CD4-positive, alpha-beta T cell treated with Interleukin-15 for 1 hour (primary cell): ENCODE data around the gene DTD1.

ENCODE experiments used
- DNase-seq: peaks from one replicate; pipeline ENCODE4 v3.0.0-alpha.2; 2020

DTD1 gene, protein sequence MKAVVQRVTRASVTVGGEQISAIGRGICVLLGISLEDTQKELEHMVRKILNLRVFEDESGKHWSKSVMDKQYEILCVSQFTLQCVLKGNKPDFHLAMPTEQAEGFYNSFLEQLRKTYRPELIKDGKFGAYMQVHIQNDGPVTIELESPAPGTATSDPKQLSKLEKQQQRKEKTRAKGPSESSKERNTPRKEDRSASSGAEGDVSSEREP

DNA sequence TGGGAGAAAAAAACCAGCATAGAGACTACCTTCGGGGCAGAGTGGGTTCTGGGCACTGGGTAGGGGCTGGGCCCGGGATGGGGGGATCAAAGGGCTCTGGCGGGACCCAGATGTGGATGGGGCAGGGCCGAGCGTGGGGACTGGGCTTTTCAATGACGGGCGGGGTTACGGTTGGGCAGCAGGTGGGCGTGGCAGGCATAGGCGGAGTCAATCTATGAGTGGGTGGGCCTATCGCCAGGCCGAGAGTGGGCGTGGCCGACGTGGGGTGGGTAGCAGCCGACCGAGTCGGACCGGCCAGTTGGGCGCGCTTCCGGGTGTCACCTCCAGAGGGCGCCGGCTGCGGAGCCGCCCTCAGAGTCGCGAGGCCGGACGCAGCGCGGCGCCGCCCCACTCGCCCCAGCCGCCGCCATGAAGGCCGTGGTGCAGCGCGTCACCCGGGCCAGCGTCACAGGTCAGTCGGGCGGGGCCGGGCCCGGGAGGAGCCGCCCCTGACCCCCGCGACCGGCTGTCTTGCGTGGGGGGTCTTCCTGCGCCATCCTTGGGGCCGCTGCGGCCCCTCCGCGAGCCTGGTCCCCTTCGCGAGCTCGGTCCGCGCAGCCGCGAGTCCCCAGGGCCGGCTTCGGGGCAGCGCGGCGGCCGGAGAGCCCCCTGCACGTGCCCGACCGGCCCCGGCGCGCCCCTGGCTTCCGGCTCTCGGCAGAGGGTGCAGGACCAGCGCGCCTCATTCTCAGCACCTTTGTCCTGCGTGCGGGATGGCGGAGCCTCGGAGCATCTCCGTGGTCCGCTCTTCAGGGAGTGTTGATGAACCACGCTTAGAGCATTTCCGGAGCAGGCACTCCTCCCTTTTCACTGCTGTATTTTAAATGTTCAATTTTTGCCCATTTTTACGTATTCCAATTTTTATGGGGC, at the start of gene DTD1:
Gene DTD1 (plus strand): TSS at position 390 of the 909 bp plus-strand sequence. CDS start 19 bp downstream, at position 409.
- DNase-seq: peak; percentile 86

GRCh38 chr20:18541741-18542140, 46.1 kb upstream of the DTD1 start:
- DNase-seq: no peak

- no peak for DNase-seq
Observed at GRCh38 chr20:18543216-18543615, 44.6 kb upstream of the DTD1 start.

DNA sequence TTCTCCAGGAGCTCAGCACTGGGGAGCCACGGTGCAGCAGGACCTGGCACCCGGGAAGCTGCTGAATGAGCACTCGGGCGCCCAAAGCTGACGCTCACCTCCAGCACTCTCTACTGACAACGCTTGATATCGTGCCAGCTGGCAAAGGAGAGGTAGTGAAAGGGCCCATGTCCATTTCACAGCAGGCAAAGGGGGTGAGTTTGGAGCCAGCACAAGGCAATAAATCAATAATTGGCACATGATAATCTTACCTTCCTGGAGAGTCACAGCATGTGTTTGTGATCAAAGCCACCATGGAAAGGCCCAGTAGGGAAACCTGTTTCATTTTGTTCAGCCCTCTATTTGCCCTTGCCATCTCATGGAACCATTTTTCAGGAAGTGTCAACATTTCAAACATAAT, 43.9 kb upstream of the DTD1 start:
- DNase-seq: no peak

DNA sequence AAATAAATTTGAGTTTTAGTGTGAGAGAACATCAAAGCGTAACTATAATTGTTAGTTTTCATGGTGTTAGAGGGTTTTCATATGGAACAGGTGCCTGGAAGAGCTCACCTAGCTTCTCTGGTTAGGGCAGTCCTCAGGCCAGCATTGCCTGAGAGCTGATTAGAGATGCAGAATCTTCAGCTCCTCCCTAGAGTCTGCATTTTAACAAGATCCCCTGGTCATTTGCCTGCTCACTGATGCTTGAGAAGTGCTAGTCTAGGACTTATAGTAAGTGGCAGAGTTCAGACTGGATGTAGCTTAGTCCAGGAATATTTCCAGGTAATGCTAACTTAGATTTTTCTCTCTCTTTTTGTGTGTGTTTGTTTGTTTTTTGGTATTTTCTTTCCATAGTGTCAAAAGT, 42.3 kb upstream of the DTD1 start:
- DNase-seq: no peak

DNA sequence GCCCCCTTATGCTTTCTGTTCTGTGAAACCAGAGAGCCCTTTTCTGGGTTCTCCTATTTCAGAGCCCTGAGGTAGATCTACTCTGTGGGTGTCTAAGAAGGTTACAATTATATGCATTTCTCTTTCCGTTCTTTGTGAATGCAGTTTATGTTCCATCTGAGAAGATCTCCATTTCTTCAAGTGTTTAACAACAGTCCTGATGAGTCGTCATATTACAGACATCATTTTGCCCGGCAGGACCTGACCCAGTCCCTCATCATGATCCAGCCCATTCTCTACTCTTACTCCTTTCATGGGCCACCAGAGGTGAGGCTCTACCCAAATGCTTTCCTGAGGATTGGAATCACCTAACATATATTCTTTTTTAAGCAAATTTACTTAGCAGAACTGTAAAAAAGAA, 39.4 kb upstream of the DTD1 start:
- DNase-seq: no peak

- DNase-seq: no peak
Observed at GRCh38 chr20:18553746-18554145, 34.1 kb upstream of the DTD1 start.

- DNase-seq: peak; percentile 94
Observed at GRCh38 chr20:18566892-18567738, 20.7 kb upstream of the DTD1 start, which contains the start of gene SMIM26. Gene SMIM26 (plus strand): TSS chr20:18567432. CDS start chr20:18567479, 47 bp downstream.

GRCh38 chr20:18567739-18568091, 20.1 kb upstream of the DTD1 start:
- DNase-seq: no peak

DNA sequence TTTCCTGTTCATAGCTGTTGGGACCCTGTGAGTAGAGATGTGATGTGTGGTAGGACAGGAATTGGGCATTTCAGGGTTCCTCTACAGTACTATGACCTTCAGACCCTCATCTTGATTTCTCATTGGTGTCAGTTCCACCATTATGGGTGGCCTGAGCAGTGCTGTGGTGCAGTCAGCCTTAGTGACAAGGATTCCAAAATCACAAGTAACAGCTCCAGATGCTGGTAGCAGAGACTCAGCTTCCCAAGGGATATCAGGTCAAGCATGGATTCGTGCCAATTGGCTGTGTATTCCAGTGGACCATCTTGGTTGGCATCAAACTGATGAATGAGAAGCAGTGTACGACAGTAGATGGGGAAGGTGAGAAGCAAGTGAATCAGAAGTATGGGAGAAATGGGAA, 16.8 kb upstream of the DTD1 start:
- DNase-seq: no peak

DNA sequence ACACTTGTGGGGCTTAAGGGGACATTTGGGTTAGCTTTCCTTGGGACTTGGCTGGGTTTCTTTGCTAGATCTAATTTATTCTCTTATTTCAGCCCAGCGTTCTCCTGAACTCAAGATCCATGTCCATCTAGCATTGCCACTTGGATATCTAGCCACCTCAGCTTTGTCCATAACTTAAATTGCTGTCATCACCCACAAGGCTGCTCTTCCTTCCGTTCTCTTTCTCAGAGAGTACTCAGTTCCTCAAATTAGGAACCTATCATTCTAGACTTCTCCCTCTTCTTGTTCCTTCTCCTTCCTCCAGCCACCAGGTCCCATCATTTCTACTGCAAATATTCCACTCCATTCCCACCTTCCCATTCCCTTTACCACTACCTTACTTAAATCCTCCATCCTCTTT, 16.3 kb upstream of the DTD1 start:
- no peak for DNase-seq

DNA sequence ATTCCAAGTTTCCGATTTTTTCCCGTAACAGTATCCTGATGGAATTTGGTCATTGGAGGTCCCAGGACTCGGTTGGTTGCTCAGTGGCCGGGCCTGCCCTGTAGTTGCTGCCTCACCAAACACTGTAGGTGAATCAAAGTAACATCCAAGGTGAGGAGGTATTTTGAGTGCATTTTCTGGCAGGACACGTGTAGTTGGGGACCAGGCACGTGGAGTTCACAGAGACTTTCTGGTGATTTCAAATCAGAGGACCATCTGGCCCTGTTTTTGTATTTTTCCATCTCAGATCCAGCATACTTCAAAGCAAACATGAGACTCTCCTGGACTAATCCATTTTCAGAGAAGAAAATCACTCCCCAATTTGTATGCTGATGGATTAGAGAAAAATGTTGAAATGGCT, 9.9 kb upstream of the DTD1 start:
- no peak for DNase-seq

DNA sequence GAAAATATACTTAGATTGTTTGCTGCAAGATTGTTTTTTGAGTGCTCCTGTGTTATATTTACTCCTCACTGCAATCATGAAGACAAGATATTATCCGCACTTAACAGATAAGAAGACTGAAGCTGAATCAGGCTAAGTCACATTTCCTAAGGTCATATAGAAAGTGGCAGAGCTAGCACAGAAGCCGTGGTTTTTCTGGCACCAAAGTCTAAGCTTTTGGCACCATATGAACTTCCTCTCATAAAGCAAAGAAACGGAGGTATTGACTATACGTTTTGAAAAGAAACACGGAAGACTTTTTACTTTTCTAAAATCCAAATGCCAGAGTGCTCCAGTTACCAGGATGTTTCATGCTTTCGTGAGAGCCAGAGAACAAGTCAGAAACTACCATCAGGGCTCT, 9.3 kb upstream of the DTD1 start:
- no peak for DNase-seq

DNA sequence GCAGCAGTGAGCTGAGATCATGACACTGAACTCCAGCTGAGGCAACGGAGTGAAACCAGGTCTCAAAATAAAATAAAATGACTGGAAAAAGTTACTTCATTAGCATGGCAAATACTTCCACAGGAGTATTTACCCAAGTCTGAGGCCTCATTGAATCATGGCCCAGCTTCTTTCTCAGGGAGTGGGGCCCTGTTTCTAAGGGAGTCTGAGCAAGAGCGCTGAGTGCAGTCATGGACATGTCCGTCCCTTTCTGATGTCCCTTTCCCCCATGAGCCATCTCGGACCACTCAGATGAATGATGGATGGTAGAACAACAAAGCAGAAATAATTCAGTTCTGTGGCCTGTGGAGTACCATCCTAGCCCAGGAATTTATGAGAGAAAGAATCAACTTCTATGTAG, 7.8 kb upstream of the DTD1 start:
- DNase-seq: no peak

GRCh38 chr20:18585134-18585533, 2.7 kb upstream of the DTD1 start:
- DNase-seq: no peak

DNA sequence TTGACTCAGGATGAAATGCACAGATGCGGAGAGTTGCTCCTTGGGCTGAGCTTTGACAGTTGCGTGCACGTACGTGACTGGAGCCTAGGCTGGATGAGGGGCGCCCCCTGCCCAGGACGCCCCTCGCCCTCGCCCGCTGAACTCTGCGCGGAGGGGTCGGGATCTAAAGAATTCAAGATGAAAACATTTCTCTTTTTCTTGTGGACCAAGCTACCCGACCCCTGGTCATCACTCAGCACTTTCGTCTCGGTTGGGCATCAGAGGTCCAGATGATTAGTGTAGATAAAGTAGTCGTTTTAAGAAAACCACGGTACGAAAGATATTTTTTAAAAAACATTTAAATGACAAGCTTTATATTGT, 700 bp downstream of the DTD1 start:
- DNase-seq: no peak

DNA sequence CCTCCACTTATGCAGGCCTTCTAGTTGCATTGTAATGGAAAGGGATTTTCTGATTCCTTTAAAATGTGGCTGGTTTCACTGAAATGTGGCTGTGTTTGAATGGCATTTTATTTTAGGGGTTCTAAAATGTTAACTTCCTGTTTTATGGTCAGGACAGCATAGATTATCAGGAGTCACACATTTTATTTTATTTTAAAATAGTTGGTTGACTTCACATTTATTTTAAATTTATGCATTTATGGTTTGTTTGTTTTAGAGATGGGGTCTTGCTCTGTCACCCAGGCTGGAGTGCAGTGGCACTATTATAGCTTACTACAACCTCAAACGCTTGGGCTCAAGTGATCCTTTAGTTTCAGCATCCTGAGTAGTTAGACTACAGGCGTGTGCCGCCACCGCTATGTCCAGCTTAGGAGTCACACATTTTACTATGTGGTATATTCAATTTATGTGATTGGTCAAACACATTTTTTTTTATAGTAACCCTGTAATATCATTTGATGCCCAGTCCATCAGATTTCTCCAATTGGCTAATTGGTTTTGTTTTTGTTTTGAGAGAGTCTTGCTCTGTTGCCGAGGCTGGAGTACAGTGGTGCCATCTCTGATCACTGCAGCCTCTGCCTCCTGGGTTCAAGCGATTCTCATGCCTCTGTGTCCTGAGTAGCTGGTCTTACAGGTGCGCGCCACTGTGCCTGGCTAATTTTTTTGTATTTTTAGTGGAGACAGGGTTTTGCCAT, 2.3 kb downstream of the DTD1 start:
- DNase-seq: no peak

- DNase-seq: no peak
Observed at GRCh38 chr20:18596270-18596669, 8.4 kb downstream of the DTD1 start.

DNA sequence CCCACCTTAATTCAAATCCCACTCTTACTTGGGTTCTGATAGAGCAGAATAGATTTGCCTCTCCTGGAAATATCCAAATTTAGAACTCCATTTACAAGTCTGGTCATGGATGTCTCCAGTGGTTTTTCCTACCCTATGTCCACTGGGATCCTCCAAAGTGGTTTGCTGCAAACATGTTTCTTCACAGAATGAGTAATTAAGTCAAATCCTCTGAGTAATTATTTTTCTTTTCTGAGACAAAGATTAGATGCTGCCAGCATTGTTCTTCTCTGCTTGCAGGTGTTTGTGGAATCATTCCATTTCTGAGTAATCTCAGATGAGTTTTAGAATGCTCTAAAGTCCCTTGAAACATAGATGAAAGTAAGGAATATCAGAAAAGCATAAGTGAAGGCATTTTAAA, 21.9 kb downstream of the DTD1 start:
- DNase-seq: no peak

DNA sequence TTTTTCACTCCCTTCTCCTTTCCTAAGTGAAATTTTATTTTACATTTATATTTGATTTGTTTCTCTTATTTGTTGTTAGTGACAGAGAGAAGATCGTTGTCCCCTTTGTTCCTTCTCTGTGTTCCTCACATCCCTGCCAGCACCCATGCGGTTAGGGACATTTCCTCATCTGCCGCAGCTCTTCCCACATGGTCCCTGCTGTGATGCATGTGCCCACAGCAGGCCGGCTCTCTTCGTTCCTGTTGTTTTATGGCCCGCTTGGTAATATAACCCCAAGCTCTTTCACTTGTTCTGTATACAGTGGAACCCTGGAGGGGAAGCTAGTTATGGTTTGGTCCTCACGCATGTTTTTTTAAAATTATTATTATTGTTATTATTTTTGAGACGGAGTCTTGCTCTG, 23.6 kb downstream of the DTD1 start:
- DNase-seq: no peak

- no peak for DNase-seq
Observed at GRCh38 chr20:18613553-18613952, 25.7 kb downstream of the DTD1 start.

DNA sequence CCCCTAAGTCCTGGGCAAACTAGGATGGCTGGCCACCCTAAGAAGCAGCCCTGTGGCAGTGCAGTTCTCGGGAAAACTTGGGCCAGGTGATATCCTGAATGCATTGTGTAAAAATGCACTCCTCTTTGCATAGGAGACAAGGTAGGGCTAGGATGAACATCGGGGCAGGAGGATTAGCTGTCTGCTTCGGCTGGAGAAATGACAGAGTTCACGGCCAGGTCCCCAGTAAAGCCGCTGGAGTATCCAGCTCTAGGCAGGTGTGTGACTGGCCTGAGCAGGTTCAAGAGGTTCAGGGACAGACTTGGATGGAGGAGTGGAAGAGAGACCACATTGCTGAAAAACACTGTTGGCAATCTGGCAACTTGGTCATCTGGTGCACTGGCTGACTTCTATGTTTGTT, 26.4 kb downstream of the DTD1 start:
- no peak for DNase-seq
